ENCODE results near the gene LRTM2.

The LRTM2 gene

GRCh38 chr12:1820191-1820895 lies at the start of gene LRTM2:
Gene LRTM2, plus strand, starts transcription at chr12:1820565. Its CDS starts 7,584 bp downstream, at chr12:1828149.
- no peak within 1 kb of the TSS for H3K9ac ChIP-seq (ENCODE audit: low read depth, low read length)
- no peak within 1 kb of the TSS for H3K27ac ChIP-seq (ENCODE audit: low read length)
- H3K4me3 ChIP-seq (ENCODE audit: low read length) = peak within 1 kb of the TSS; percentile 48; the same call in 1 of the 2 replicates
- no peaks in the 10 kb centered on the region for H3K4me1 ChIP-seq (ENCODE audit: insufficient read depth, low read length)
- H3K9me3 ChIP-seq (ENCODE audit: insufficient read depth, low read depth, low read length) = no peaks in the 10 kb centered on the region
- peaks cover 38% of the 10 kb centered on the region for H3K27me3 ChIP-seq (ENCODE audit: insufficient read depth, low read length)
- H3K36me3 ChIP-seq (ENCODE audit: insufficient read depth, low read depth, low read length) = no peaks in the 10 kb centered on the region

- H3K27ac ChIP-seq (ENCODE audit: low read length) = no peak overlapping the region
- H3K36me3 ChIP-seq (ENCODE audit: insufficient read depth, low read depth, low read length) = peaks cover 16% of the 10 kb centered on the region; the same call in 1 of the 2 replicates
- peaks cover 16% of the 10 kb centered on the region for H3K4me1 ChIP-seq (ENCODE audit: insufficient read depth, low read length)
These were observed 46.3 kb upstream of the LRTM2 start for GRCh38 chr12:1773937-1774655.

GRCh38 chr12:1776170-1776921 lies 44.0 kb upstream of the LRTM2 start:
- Histone ChIP-seq H3K9me3 (ENCODE audit: insufficient read depth, low read depth, low read length) (no peaks in the 10 kb centered on the region), H3K36me3 (ENCODE audit: insufficient read depth, low read depth, low read length) (peaks cover 30% of the 10 kb centered on the region; the same call in 1 of the 2 replicates), H3K4me3 (ENCODE audit: low read length) (no peak overlapping the region), H3K4me1 (ENCODE audit: insufficient read depth, low read length) (peaks cover 16% of the 10 kb centered on the region), H3K9ac (ENCODE audit: low read depth, low read length) (no peak overlapping the region), H3K27ac (ENCODE audit: low read length) (no peak overlapping the region), H3K27me3 (ENCODE audit: insufficient read depth, low read length) (no peaks in the 10 kb centered on the region)

More at GRCh38 chr12:1773937-1774655, 46.3 kb upstream of the LRTM2 start:
- Histone ChIP-seq H3K9me3 (ENCODE audit: insufficient read depth, low read depth, low read length) (no peaks in the 10 kb centered on the region), H3K27me3 (ENCODE audit: insufficient read depth, low read length) (no peaks in the 10 kb centered on the region), H3K4me3 (ENCODE audit: low read length) (no peak overlapping the region), H3K9ac (ENCODE audit: low read depth, low read length) (no peak overlapping the region)

- Histone ChIP-seq H3K27ac (ENCODE audit: low read length) (no peak overlapping the region), H3K4me3 (ENCODE audit: low read length) (no peak overlapping the region), H3K4me1 (ENCODE audit: insufficient read depth, low read length) (peaks cover 16% of the 10 kb centered on the region), H3K9ac (ENCODE audit: low read depth, low read length) (no peak overlapping the region), H3K9me3 (ENCODE audit: insufficient read depth, low read depth, low read length) (no peaks in the 10 kb centered on the region), H3K36me3 (ENCODE audit: insufficient read depth, low read depth, low read length) (peaks cover 26% of the 10 kb centered on the region; the same call in 1 of the 2 replicates), H3K27me3 (ENCODE audit: insufficient read depth, low read length) (no peaks in the 10 kb centered on the region)
These were observed 42.6 kb upstream of the LRTM2 start for GRCh38 chr12:1777798-1778197.

GRCh38 chr12:1778911-1779310 lies 41.5 kb upstream of the LRTM2 start:
- Histone ChIP-seq H3K27ac (ENCODE audit: low read length) (no peak overlapping the region), H3K9ac (ENCODE audit: low read depth, low read length) (no peak overlapping the region), H3K36me3 (ENCODE audit: insufficient read depth, low read depth, low read length) (peaks cover 27% of the 10 kb centered on the region; the same call in 1 of the 2 replicates), H3K27me3 (ENCODE audit: insufficient read depth, low read length) (no peaks in the 10 kb centered on the region), H3K9me3 (ENCODE audit: insufficient read depth, low read depth, low read length) (no peaks in the 10 kb centered on the region), H3K4me1 (ENCODE audit: insufficient read depth, low read length) (peaks cover 16% of the 10 kb centered on the region), H3K4me3 (ENCODE audit: low read length) (no peak overlapping the region)

GRCh38 chr12:1779783-1780182 lies 40.6 kb upstream of the LRTM2 start:
- Histone ChIP-seq H3K27me3 (ENCODE audit: insufficient read depth, low read length) (no peaks in the 10 kb centered on the region), H3K36me3 (ENCODE audit: insufficient read depth, low read depth, low read length) (peaks cover 35% of the 10 kb centered on the region; the same call in 1 of the 2 replicates), H3K4me1 (ENCODE audit: insufficient read depth, low read length) (peaks cover 16% of the 10 kb centered on the region), H3K9ac (ENCODE audit: low read depth, low read length) (no peak overlapping the region), H3K9me3 (ENCODE audit: insufficient read depth, low read depth, low read length) (no peaks in the 10 kb centered on the region), H3K4me3 (ENCODE audit: low read length) (no peak overlapping the region), H3K27ac (ENCODE audit: low read length) (no peak overlapping the region)

GRCh38 chr12:1781772-1782171 lies 38.6 kb upstream of the LRTM2 start:
- H3K4me3 ChIP-seq (ENCODE audit: low read length) = no peak overlapping the region
- H3K36me3 ChIP-seq (ENCODE audit: insufficient read depth, low read depth, low read length) = peaks cover 53% of the 10 kb centered on the region
- no peaks in the 10 kb centered on the region; the same call in 1 of the 2 replicates for H3K4me1 ChIP-seq (ENCODE audit: insufficient read depth, low read length)
- H3K27me3 ChIP-seq (ENCODE audit: insufficient read depth, low read length) = no peaks in the 10 kb centered on the region
- no peak overlapping the region for H3K27ac ChIP-seq (ENCODE audit: low read length)
- H3K9me3 ChIP-seq (ENCODE audit: insufficient read depth, low read depth, low read length) = no peaks in the 10 kb centered on the region
- H3K9ac ChIP-seq (ENCODE audit: low read depth, low read length) = no peak overlapping the region

- Histone ChIP-seq H3K9me3 (ENCODE audit: insufficient read depth, low read depth, low read length) (no peaks in the 10 kb centered on the region), H3K4me3 (ENCODE audit: low read length) (no peak overlapping the region), H3K36me3 (ENCODE audit: insufficient read depth, low read depth, low read length) (peaks cover 58% of the 10 kb centered on the region), H3K9ac (ENCODE audit: low read depth, low read length) (no peak overlapping the region), H3K27me3 (ENCODE audit: insufficient read depth, low read length) (no peaks in the 10 kb centered on the region), H3K27ac (ENCODE audit: low read length) (no peak overlapping the region), H3K4me1 (ENCODE audit: insufficient read depth, low read length) (no peaks in the 10 kb centered on the region)
These were observed 38.1 kb upstream of the LRTM2 start for GRCh38 chr12:1782215-1782614.

GRCh38 chr12:1787714-1788113 lies 32.7 kb upstream of the LRTM2 start:
- Histone ChIP-seq H3K27me3 (ENCODE audit: insufficient read depth, low read length) (no peaks in the 10 kb centered on the region), H3K9ac (ENCODE audit: low read depth, low read length) (no peak overlapping the region), H3K4me3 (ENCODE audit: low read length) (no peak overlapping the region), H3K36me3 (ENCODE audit: insufficient read depth, low read depth, low read length) (peaks cover 45% of the 10 kb centered on the region), H3K4me1 (ENCODE audit: insufficient read depth, low read length) (0 out of 2 replicates have a peak, but pooled peaks cover 7% of the 10 kb centered on the region), H3K9me3 (ENCODE audit: insufficient read depth, low read depth, low read length) (no peaks in the 10 kb centered on the region), H3K27ac (ENCODE audit: low read length) (no peak overlapping the region)

GRCh38 chr12:1790444-1790843 lies 29.9 kb upstream of the LRTM2 start:
- Histone ChIP-seq H3K4me1 (ENCODE audit: insufficient read depth, low read length) (0 out of 2 replicates have a peak, but pooled peaks cover 9% of the 10 kb centered on the region), H3K4me3 (ENCODE audit: low read length) (no peak overlapping the region), H3K9ac (ENCODE audit: low read depth, low read length) (no peak overlapping the region), H3K36me3 (ENCODE audit: insufficient read depth, low read depth, low read length) (peaks cover 25% of the 10 kb centered on the region), H3K27ac (ENCODE audit: low read length) (no peak overlapping the region), H3K27me3 (ENCODE audit: insufficient read depth, low read length) (no peaks in the 10 kb centered on the region), H3K9me3 (ENCODE audit: insufficient read depth, low read depth, low read length) (no peaks in the 10 kb centered on the region)

- Histone ChIP-seq H3K9me3 (ENCODE audit: insufficient read depth, low read depth, low read length) (no peaks in the 10 kb centered on the region), H3K36me3 (ENCODE audit: insufficient read depth, low read depth, low read length) (peaks cover 17% of the 10 kb centered on the region), H3K9ac (ENCODE audit: low read depth, low read length) (no peak overlapping the region), H3K27ac (ENCODE audit: low read length) (no peak overlapping the region), H3K4me1 (ENCODE audit: insufficient read depth, low read length) (0 out of 2 replicates have a peak, but pooled peaks cover 9% of the 10 kb centered on the region), H3K4me3 (ENCODE audit: low read length) (no peak overlapping the region), H3K27me3 (ENCODE audit: insufficient read depth, low read length) (no peaks in the 10 kb centered on the region)
These were observed 29.1 kb upstream of the LRTM2 start for GRCh38 chr12:1791104-1791841.
